HL-60/S4 (cell line): Measurements from ENCODE around the gene CBX5.
"Not testable (repeated sequence)": the region's sequence is repeated elsewhere in the genome, so short reads cannot be mapped to it uniquely, and the experiment has no call there.

Source experiments
- in situ Hi-C: fragments of 300-500 bp; cut with MboI; formaldehyde crosslinking; loops from 2 replicates; pipeline ENCODE4 v1.14.3; 2022; ENCODE audit warnings: low sequenced_read_pairs

The CBX5 gene

DNA sequence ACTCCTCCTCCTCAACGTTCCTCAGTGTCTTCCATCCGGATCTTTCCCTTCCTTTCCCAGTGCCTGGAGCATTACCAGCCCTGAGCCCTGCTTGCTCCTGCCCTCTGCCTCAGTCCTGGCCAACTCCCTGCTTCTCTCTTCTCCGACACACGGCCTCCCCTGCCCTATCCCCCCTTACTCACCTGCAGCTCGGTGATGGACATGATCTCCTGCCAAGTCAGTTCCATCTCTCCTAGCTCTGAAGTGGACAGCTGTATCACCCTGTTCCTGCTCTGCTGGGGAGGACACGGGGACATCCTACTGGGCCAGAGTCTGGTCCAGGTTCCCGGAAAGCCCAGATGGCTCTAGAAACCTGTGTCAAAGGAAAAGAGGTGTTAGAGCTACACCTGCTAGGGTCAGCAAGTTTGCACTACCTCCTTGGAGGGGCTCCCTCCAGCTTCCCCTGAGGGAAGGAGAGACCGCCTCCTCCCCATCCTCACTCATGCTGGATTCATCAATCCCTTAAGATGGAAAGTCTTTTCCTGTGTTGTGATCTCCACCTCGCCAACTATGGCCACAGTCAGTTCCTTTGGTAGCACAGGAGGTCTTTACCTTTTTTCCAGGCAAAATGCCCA, 15.1 kb upstream of the CBX5 start:
- in situ Hi-C loops, result loop anchor here (5.0 kb wide), 1 partner anchor 32 kb away; the partner anchor contains the start of gene COPZ1

DNA sequence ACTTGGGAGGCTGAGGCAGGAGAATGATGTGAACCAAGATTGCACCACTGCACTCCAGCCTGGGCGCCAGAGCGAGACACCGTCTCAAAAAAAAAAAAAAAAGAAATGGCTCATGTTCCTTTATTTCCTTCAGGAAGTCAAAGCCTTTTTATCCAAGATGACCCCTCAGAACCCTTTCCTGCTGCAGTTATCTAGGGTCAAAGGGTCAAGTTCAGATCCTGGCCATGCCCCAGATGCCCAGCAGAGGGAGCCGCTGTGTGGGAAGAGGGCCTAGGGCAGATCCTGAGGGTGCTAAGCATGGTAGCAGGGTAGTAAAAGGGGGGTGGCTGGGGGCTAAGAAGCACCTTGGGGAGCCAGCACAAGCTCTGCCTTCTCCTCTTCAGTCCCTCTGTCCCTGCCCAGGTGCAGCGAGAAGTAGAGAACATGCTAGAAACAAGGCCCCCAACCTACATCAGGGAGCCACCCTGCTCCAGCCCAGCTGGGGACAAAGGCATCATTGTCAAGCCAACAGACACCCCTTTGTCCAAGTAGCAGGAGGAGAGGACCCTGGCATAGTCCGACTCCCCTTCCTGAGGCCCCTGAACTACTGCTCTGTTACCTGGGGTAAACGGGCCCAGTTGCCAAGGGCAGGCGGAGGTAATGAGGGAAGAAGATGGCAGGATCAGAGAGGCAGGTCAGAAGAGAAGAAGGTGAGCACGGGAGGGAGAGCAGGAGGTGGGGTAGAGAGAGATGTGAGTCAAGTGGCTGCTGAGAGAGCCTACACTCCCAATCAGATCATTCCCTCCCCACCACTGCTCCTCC, 14.4 kb upstream of the CBX5 start:
- in situ Hi-C loops, result loop anchor here (5.0 kb wide), 1 partner anchor 33 kb away; the partner anchor contains the start of gene COPZ1

DNA sequence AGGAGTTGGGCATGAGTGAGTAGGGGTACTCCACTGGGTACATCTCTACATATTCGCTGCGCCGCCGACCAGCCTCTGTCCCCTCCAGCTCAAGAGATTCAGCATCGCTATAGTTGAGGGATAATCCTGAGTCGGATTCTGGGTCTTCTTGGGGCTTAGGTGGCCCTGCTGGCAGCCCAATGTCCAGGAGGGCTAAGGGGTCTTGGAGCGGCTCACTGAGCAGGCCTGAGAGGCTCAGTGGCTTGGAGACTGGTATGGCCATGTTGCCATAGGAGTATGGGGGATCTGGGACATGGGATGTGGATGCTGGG, 13.0 kb upstream of the CBX5 start:
- in situ Hi-C loops, result loop anchor here (5.0 kb wide), 1 partner anchor 34 kb away; the partner anchor contains the start of gene COPZ1

DNA sequence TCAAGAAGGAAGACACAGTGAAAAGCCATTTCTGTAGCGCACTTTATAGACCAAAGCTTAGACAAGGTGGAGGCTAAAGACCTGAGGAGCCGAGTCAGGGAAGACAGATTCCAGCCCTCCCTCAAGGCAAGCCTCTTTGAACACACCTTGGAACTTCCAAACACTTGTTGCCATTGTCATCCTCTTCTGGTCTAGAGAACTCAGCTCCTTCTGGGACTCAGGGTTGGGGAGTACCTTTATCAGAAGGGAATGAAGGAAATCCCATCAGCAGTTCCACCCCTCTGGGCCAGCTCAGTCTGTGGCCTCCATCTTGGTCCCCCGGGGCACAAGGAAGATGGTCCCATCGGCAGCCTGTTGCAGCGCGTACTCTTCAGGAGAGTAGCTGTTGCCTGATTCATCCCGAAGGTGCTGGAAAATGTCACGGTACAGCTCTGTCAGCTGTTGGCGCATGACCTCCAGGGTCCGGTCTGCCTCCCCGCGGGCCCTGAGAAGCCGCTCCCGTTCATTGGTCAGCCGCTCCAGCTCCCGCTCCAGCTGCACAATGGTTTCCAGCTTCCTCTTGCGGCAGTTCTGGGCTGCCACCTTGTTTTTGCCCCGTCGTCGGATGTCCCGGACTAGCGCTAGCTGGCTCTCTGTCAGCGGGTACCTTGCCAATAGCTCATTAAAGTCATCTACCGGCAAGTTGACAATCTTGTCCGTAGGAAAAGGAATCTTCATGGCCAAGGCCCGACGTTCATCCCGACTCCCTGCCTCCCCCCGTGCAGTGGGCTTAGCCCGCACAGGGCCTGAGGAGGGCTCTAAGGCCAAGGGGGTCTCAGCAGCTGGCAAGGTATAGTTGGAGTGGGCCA, 12.4 kb upstream of the CBX5 start:
- in situ Hi-C loops, result loop anchor here (5.0 kb wide), 1 partner anchor 35 kb away; the partner anchor contains the start of gene COPZ1

DNA sequence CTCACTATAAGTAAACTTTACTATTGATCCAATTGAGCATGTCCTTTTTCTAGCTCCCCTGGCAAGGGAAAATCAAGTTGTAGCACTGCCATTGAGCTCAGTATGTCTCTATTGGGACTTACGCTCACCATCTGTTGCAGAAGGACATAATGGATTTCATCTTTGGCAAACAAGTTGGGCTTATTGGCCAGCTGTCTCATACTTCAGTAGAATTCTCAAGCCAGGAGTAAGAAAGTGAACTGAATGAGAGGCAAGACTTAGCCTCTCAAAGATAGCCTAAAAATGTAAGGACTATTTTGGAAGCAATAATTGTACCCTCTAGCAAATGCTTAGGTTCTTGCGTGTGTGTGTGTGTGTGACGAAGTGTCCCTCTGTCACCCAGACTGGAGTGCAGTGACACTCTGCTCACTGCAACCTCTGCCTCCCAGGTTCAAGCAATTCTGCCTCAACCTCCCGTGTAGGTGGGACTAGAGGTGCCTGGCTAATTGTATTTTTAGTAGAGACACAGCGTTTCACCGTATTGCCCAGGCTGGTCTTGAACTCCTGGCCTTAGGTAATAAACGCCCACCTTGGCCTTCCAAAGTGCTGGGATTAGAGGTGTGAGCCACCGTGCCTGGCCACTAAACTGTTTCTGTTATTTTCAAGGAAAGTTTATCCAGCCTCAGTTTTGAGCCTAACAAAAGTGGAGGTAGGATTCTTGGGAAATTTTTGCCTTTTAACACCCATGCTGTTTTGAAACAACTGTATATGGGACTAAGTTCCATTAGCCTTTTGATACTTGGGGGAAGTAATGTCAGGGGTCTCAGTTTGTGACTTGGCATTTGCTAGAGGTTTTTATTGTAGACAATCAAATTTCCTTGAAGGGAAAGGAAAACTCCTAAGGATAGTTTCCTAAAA, 7.6 kb upstream of the CBX5 start:
- in situ Hi-C loops, result no loop called here

DNA sequence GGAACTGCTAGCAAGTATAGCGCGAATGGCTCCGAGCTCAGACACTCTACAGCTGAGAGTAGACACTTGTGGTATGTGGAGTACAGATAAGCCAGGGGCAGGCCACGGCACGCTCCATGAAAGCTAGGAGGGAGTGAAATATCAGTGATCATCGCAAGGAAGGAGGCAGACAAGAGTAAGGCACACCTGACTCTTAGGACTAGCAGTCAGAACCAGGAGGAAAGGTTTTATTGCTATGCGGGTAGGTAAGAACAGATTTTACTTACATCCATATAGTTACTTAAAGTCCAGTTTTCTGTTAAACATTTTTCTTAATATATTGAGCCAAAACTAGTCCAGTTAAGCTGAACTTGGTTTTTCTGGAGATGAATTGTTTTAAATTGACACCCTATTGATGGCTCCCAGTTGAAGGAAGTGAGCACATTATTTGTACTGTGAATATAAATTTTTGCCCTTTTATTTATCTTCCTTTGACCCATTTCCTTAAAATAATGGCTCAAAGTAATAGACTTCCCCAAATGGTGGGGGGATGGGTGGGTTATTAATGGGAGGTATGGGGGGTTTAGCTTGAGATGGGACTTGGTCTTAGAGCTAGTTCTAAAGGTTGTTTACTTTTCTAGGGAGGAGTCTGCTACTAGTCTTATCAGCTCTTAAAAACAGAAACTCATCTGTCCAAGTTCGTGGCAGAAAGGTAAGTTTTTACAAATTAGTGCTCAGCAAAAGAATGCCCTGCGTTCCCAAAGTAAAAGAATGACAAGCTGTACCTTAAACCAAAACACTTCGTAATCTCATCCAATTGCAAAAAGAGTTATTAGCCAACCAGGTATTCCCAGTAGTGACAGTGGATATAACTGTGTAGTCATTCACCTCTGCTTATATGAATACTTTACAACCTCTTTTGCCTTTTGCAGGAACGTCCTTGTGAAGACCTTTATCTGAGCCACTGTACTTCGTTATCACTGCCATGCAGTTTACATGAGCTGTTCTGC, 6.4 kb upstream of the CBX5 start:
- in situ Hi-C loops, result no loop called here

DNA sequence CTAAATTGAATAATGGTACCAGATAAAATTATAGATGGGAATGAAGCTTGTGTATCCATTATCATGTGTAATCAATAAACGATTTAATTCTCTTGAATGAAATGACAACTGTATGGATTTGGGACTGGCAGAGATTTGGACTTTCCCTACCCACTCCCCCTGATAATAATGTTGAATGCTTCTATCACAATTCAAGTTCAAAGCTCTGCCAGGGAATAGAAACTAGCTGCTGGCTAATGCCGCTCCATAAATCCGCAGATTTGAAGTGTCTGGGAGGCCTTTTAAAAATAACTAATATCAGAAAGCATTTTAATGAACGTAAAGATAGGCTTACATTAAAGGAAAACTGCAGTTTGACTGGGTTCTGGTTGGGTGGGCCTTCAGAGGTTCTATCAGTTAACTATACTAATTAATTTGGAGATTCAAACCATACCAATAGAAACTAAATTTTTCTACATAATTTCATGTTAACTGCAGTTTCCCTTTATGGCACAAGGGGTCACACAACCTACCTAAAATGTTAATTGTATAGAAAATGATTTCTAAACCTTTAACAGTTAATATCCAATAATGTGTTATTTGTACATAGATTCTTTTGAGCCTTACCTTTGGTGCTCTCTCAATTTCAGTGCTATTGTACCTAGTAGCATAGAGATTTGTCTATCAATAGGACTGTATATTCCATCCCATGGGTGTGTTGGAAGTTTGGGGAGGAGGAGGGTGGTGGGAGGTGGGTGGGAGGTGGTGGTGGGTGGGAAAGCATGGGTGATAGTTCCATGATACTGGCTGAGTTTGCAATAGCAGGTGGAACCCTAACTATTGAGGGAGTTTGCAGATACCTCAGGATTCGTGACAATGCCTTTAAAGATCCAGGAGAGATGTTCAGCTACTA, 5.5 kb upstream of the CBX5 start:
- in situ Hi-C loops, result no loop called here

DNA sequence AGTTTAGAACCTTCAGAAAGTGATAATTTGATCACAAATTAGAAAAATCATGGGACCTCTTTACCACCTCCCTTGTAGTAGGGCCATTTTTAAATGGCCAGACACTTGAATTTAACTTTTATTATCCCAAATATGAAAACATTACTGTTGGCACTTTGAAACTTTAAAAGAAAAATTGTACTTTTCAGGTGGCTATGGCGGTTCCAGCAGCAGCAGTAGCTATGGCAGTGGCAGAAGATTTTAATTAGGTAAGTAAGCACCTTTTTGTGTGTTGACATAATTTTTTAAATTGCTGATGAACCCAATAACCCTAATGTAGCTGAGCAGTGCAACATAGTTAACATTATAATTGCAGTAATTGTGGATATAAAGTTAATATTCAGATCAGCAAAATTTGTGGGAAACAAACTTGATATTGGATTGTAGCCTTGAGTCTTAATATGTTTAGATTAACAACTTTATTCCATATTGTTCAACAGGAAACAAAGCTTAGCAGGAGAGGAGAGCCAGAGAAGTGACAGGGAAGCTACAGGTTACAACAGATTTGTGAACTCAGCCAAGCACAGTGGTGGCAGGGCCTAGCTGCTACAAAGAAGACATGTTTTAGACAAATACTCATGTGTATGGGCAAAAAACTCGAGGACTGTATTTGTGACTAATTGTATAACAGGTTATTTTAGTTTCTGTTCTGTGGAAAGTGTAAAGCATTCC, 4.3 kb upstream of the CBX5 start:
- in situ Hi-C loops, result not testable (repeated sequence)

DNA sequence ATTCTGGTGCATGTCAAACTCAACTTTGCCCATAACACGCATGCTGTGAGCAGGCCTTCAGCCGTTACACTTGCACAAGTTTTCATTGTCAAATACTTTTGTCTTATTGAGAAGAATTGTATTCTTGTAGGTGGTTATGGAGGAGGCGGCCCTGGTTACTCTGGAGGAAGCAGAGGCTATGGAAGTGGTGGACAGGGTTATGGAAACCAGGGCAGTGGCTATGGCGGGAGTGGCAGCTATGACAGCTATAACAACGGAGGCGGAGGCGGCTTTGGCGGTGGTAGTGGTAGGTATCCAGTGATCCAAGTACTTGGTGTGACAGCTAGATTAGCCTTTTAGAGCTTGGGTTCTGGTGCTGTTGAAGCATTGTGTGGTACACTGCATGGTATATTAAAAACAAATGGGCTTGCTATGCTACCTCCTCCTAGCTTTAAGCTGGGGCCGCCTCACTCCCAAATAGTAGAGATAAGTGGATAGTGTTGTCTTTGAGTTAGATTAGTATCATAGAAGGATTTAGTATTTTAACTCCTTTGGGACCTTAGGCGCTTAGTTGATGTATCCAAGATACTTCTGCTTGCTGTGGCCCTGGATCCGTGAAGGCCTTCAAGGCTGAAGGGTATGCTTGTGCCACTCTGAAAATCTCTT, 3.1 kb upstream of the CBX5 start:
- in situ Hi-C loops, result no loop called here

DNA sequence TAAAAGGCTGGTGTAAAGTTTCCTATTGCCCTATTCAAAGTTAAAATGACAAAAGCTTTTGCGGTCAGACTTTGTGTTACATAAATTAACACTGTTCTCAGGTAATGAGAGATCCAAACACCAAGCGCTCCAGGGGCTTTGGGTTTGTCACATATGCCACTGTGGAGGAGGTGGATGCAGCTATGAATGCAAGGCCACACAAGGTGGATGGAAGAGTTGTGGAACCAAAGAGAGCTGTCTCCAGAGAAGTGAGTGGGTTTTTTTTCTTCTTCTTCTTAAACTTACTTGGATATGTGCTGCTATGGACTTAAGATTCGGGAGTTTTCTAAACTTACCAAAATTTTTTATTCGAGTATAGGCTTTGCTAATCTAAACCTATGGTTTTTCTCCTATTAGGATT, 1.8 kb upstream of the CBX5 start:
- in situ Hi-C loops, result not testable (repeated sequence)

DNA sequence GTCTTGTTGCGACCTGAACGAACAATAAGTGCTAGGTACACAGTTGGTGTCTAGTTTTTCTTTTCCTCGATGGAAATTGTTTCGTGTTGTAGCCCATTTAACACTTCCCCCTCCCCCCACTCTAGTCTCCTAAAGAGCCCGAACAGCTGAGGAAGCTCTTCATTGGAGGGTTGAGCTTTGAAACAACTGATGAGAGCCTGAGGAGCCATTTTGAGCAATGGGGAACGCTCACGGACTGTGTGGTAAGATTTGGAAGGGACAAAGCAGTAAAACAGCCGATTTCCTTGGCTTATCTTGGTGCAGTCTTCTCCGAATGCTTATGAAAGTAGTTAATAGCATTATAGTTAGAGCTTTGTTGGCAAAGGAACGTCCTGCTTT, 1.3 kb upstream of the CBX5 start:
- in situ Hi-C loops, result not testable (repeated sequence)

DNA sequence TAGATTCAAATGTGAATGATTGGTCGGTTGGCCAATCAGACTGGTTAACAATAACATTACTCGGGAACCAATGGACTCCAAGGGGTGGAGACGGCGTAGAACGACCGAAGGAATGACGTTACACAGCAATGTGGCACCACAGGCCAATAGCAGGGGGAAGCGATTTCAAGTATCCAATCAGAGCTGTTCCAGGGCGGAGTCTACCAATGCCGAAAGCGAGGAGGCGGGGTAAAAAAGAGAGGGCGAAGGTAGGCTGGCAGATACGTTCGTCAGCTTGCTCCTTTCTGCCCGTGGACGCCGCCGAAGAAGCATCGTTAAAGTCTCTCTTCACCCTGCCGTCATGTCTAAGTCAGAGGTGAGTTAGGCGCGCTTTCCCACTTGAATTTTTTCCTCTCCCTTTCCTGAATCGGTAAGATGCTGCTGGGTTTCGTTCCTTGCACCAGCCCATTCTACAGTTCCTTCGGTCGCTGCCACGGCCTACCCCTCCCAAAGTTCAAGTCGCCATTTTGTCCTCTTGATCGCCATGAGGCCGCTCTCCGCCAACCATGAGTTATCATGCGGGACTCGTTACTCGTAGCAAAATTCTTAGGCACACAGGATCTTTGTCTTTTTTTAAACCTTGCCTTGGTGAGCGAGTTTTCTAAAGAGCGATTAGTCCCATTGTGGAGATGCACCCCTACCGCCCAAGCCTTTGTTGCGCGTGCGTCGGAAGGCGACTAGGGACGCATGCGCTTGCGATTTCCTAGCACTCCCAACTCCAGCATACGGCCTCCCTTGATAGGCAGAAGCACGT, 742 bp upstream of the CBX5 start, which contains the start of gene HNRNPA1:
Gene HNRNPA1, plus strand, starts transcription at position 259 of the 793 bp plus-strand sequence. Its CDS starts 82 bp downstream, at position 341.
- in situ Hi-C loops, result no loop called here

DNA sequence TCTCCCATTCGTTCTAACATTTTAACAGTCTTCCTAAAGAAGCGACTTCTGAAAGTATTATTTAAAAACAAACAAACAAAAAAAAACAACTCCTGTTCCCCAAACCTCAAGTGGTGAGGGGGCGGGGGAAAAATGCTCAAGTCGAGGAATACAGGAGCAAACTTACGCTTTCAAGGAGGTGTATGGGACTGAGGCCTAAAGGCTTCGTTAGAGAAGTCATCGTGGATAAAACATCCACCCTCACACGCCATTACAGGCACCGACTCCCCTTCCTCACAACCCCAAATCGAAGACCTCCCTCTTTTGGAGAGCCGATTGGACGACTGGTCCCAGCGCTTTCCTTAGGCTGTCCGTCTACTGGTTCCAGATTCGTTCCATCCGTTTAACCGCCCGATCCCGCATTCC, 693 bp downstream of the CBX5 start:
- in situ Hi-C loops, result no loop called here

DNA sequence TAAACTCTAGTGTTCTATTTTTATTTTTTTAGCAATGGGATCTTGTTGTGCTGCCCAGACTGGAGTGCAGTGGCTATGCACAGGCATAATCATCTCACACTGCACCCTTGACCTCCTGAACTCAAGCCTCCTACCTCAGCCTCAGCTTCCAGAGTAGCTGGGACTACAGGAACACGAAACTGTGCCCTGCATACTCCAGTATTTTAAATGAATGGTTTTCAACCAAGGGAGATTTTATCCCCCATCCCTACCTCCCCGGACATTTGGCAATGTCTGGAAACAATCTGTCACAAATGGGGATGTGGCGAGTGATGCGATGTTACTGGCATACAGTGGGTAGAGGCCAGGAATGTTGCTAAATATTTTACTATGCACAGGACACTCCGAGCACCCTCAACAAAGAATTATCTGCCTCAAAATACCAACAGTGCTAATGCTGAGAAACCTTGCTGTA, 2.1 kb downstream of the CBX5 start:
- in situ Hi-C loops, result no loop called here

DNA sequence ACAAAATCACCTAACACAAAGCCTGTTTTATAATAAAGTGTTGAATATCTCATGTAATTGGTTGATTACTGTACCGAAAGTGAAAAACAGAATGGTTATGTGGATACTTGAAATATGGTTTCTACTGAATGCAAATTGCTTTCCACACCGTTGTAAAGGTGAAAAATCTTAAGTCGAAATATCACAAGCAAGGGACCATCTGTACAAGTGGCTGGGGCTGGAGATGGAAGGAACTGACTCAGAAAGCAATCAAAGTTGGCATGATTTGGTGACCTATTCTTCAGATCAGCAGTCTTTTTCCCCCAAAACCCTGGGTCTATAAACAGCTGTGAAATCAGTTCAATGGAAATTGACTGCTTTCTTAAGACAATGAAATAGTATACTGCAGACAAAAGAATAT, 3.6 kb downstream of the CBX5 start:
- in situ Hi-C loops, result no loop called here

DNA sequence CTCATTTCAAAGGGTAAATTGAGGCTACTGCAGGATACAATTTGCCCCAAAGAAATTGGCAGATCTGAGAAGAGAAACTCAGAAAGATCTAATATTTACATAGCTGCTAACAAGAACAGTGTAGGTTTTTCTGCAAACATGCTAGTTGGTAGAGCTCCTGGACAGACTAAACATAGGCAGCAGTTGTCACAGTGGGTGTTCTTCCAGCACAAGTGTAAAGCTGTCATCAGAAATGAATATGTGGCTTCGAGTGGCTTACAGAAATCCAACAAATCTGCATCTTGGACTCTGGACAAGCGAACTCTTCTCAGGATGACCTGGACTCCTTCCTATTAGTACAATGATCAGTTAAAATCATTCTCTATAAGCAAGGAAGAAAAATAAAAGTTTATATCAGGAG, 5.9 kb downstream of the CBX5 start:
- in situ Hi-C loops, result no loop called here
